ENCODE results near the gene ZNF780B.

The ZNF780B gene

DNA sequence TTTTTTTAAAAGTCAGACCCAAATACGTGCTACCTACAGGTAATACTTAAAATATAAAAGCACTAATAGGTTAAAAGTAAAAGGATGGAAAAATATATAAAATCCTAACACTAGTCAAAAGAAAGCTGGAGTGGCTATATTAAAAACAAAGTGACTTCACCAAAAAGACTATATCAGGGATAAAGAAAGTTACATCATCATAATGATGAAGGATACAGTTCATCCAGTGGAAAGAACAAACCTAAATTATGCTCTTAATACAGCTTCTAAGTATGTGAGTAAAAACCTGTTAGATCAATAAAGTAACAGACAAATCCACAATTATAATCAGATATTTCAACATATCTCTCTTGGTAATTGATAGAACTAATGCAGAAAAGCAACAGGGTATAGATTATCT, 1.1 kb upstream of the ZNF780B start:
- H3K27me3 ChIP-seq (ENCODE audit: insufficient read depth, low read length), result no peaks in the 10 kb centered on the region
- H3F3A ChIP-seq (ENCODE audit: insufficient read depth, low read length), result no peaks in the 10 kb centered on the region
- TF ChIP-seq, protein P1, sequence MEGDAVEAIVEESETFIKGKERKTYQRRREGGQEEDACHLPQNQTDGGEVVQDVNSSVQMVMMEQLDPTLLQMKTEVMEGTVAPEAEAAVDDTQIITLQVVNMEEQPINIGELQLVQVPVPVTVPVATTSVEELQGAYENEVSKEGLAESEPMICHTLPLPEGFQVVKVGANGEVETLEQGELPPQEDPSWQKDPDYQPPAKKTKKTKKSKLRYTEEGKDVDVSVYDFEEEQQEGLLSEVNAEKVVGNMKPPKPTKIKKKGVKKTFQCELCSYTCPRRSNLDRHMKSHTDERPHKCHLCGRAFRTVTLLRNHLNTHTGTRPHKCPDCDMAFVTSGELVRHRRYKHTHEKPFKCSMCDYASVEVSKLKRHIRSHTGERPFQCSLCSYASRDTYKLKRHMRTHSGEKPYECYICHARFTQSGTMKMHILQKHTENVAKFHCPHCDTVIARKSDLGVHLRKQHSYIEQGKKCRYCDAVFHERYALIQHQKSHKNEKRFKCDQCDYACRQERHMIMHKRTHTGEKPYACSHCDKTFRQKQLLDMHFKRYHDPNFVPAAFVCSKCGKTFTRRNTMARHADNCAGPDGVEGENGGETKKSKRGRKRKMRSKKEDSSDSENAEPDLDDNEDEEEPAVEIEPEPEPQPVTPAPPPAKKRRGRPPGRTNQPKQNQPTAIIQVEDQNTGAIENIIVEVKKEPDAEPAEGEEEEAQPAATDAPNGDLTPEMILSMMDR (IDR thresholded peaks at IDR 0.05; ENCODE audit: low read length), result no peak
- no peak for TF ChIP-seq EZH2 (IDR thresholded peaks at IDR 0.05; ENCODE audit: borderline replicate concordance, low read length)
- peaks cover 8% of the 10 kb centered on the region for H3K79me2 ChIP-seq (ENCODE audit: insufficient read depth, low read length)
- H3K4me1 ChIP-seq (ENCODE audit: insufficient read depth, low read length, severe bottlenecking), result peaks cover 19% of the 10 kb centered on the region
- no peak overlapping the region for H3K9ac ChIP-seq (ENCODE audit: low read length)
- H3K4me2 ChIP-seq (ENCODE audit: low read length), result peak overlapping the region; percentile 79
- no peaks in the 10 kb centered on the region for H3K9me2 ChIP-seq (ENCODE audit: low read depth, low read length)
- H3K4me3 ChIP-seq (ENCODE audit: low read depth, low read length, poor library complexity, severe bottlenecking), result peak overlapping the region; percentile 87
- H3K27ac ChIP-seq (ENCODE audit: low read depth, low read length, poor library complexity, severe bottlenecking), result no peak overlapping the region
- H3K9me3 ChIP-seq (ENCODE audit: low read length), result peaks cover 19% of the 10 kb centered on the region
- no peaks in the 10 kb centered on the region for H4K20me1 ChIP-seq (ENCODE audit: insufficient read depth, low read length)
- no peak overlapping the region; the same call in 1 of the 2 replicates for H2AFZ ChIP-seq (ENCODE audit: low read length)
- H3K36me3 ChIP-seq (ENCODE audit: insufficient read depth, low read length), result peaks cover 7% of the 10 kb centered on the region; the same call in 1 of the 2 replicates

DNA sequence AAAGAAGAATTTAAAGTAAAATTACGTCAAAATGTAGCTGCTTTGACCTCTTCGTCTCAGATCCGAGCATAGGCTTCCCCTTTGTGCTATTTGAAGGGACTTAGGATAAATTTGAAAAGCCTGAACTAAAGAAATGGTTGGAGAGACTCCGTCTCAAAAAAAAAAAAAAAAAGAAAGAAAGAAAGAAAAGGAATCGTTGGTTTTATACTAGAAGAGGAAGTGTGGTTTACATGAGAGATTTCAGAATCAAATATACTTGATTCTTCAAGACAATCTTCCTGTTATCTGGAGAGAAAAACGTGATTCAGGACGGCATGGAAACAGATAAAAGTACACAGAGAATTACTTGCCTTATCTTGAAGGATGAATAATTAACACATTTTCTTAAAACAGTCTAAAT, 474 bp upstream of the ZNF780B start:
- TF ChIP-seq, protein P1 (IDR thresholded peaks at IDR 0.05; ENCODE audit: low read length), result no peak
- no peak for TF ChIP-seq EZH2 (IDR thresholded peaks at IDR 0.05; ENCODE audit: borderline replicate concordance, low read length)
- Histone ChIP-seq H3K9me3 (ENCODE audit: low read length) (peaks cover 23% of the 10 kb centered on the region), H3K79me2 (ENCODE audit: insufficient read depth, low read length) (peaks cover 8% of the 10 kb centered on the region), H3K9ac (ENCODE audit: low read length) (peak overlapping the region; percentile 80), H3K4me2 (ENCODE audit: low read length) (peak overlapping the region; percentile 79), H4K20me1 (ENCODE audit: insufficient read depth, low read length) (no peaks in the 10 kb centered on the region), H3K4me1 (ENCODE audit: insufficient read depth, low read length, severe bottlenecking) (peaks cover 19% of the 10 kb centered on the region), H3K4me3 (ENCODE audit: low read depth, low read length, poor library complexity, severe bottlenecking) (peak overlapping the region; percentile 87), H3K27ac (ENCODE audit: low read depth, low read length, poor library complexity, severe bottlenecking) (peak overlapping the region; percentile 61), H3K27me3 (ENCODE audit: insufficient read depth, low read length) (no peaks in the 10 kb centered on the region), H2AFZ (ENCODE audit: low read length) (peak overlapping the region; percentile 33), H3F3A (ENCODE audit: insufficient read depth, low read length) (no peaks in the 10 kb centered on the region), H3K36me3 (ENCODE audit: insufficient read depth, low read length) (peaks cover 9% of the 10 kb centered on the region), H3K9me2 (ENCODE audit: low read depth, low read length) (no peaks in the 10 kb centered on the region)

DNA sequence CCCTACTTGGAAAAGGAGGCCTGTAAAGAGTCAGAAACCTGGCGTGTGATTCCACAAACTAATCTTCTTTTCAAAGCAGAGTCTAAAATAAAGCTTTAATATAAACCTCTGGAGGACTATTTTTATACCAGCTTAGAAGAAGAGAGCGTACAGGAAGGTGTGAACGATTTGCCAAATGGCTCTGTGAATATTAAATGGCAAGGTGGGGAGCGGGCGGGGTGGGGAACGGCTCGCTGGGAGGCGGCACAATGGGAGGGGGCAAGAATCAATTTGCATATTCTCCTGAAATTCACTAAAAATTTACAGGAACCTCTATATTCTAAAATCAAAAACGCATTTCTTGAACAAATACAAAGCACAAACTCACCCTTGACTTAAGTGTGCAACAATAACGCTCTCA, 982 bp downstream of the ZNF780B start:
- H3K27ac ChIP-seq (ENCODE audit: low read depth, low read length, poor library complexity, severe bottlenecking), result no peak overlapping the region
- H3K79me2 ChIP-seq (ENCODE audit: insufficient read depth, low read length), result peaks cover 8% of the 10 kb centered on the region
- H3K9me2 ChIP-seq (ENCODE audit: low read depth, low read length), result no peaks in the 10 kb centered on the region
- H3K36me3 ChIP-seq (ENCODE audit: insufficient read depth, low read length), result peaks cover 18% of the 10 kb centered on the region
- H3K9me3 ChIP-seq (ENCODE audit: low read length), result peaks cover 27% of the 10 kb centered on the region
- H2AFZ ChIP-seq (ENCODE audit: low read length), result no peak overlapping the region
- peak overlapping the region; percentile 79 for H3K4me2 ChIP-seq (ENCODE audit: low read length)
- no peaks in the 10 kb centered on the region for H3K27me3 ChIP-seq (ENCODE audit: insufficient read depth, low read length)
- H3F3A ChIP-seq (ENCODE audit: insufficient read depth, low read length), result no peaks in the 10 kb centered on the region
- TF ChIP-seq, protein P1 (IDR thresholded peaks at IDR 0.05; ENCODE audit: low read length), result no peak
- TF ChIP-seq EZH2 (IDR thresholded peaks at IDR 0.05; ENCODE audit: borderline replicate concordance, low read length), result no peak
- peaks cover 19% of the 10 kb centered on the region for H3K4me1 ChIP-seq (ENCODE audit: insufficient read depth, low read length, severe bottlenecking)
- H3K9ac ChIP-seq (ENCODE audit: low read length), result peak overlapping the region; percentile 80
- no peaks in the 10 kb centered on the region for H4K20me1 ChIP-seq (ENCODE audit: insufficient read depth, low read length)
- peak overlapping the region; percentile 87 for H3K4me3 ChIP-seq (ENCODE audit: low read depth, low read length, poor library complexity, severe bottlenecking)
